Retinal pigment epithelial cell (primary cell): Measurements from ENCODE around the gene PAX8.

ENCODE experiments used
- DNase-seq: peaks from one replicate; pipeline ENCODE4 v3.0.0-alpha.2; 2010; ENCODE audit warnings: low read depth
- H3K4me3 ChIP-seq: 2 replicates; pipeline ENCODE4 v1.5.1; 2011; ENCODE audit warnings: mild to moderate bottlenecking, low read length, control low read depth, moderate library complexity
- TF ChIP-seq, protein P1 (sequence below): conservative IDR thresholded peaks from 2 replicates; pipeline ENCODE4 v1.5.1; 2011; ENCODE audit warnings: low read depth, low read length, control low read depth, inconsistent platforms

PAX8 gene

GRCh38 chr2:113275556-113276215 is 3.0 kb downstream of the PAX8 start:
- no peak overlapping the region for H3K4me3 ChIP-seq
- TF ChIP-seq, protein P1, sequence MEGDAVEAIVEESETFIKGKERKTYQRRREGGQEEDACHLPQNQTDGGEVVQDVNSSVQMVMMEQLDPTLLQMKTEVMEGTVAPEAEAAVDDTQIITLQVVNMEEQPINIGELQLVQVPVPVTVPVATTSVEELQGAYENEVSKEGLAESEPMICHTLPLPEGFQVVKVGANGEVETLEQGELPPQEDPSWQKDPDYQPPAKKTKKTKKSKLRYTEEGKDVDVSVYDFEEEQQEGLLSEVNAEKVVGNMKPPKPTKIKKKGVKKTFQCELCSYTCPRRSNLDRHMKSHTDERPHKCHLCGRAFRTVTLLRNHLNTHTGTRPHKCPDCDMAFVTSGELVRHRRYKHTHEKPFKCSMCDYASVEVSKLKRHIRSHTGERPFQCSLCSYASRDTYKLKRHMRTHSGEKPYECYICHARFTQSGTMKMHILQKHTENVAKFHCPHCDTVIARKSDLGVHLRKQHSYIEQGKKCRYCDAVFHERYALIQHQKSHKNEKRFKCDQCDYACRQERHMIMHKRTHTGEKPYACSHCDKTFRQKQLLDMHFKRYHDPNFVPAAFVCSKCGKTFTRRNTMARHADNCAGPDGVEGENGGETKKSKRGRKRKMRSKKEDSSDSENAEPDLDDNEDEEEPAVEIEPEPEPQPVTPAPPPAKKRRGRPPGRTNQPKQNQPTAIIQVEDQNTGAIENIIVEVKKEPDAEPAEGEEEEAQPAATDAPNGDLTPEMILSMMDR, result no peak
- no peak for DNase-seq

DNA sequence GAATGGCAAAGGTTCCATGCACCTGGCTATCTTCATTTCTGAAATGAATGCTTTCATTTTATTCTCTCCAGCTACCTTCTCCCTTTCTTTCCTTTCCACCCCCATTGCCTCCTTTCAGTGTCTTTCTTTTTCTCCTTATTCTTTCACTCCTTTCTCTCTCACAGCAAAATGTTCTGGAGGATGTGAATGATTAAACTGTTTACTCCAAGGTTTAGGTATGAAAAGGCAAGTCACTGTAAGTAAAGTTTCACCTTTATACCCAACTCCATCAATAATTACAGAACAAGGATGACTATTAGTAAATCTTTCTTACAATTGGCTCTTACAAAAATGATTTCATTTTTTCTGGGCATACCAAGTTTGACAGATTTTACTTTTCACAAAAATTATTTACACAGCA is 4.3 kb downstream of the PAX8 start:
- TF ChIP-seq, protein P1, result no peak
- no peak for DNase-seq
- H3K4me3 ChIP-seq, result no peak overlapping the region

DNA sequence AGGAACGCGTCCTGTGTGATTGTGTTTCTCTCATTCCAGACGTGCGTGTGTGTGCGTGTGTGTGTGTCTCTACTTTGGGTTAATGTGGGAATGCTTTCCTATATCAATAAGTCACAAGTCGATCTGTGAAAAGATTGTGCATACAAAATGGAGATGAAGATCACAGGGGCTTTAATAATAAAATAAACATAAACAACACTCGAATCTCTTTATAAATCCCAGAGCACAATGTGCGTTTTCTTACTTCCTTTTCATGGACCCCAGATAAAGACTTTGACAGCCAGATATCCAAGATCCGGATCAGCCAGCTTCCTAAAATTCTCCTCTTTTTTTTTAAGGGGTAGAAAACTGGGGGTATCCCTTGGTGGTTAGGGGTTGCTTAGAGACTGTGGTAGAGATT is 4.7 kb downstream of the PAX8 start:
- TF ChIP-seq, protein P1, result no peak

DNA sequence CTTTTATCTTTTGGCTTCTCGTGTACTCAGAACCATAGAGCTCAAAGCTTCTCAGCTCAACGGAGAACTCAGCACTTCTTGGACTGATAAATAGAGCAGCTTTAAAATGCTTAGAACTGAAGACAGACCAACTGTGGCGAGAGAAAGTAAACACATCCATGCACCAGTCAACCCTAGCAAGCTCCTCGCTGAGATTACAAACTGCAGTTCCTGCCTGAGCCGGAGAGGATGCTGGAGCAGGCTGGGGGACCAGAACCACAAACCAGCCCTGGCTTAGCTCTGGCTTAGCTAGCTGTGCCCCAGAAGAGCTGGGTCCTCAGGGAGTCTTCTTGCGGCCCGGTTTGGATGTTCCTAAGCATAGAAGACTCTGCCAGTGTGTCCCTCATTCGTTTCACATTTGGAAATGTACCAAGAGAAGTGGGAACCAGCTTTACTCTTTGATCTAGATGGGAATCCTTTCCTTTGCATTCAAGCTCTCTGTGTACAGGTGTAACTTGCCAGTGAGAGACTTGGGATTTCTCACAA is 5.6 kb downstream of the PAX8 start:
- TF ChIP-seq, protein P1, result peak; percentile 17
- H3K4me3 ChIP-seq, result no peak overlapping the region
- no peak for DNase-seq

More for the DNA sequence above, 4.7 kb downstream of the PAX8 start:
- DNase-seq, result no peak
- no peak overlapping the region for H3K4me3 ChIP-seq

- DNase-seq, result no peak
- H3K4me3 ChIP-seq, result no peak overlapping the region
- TF ChIP-seq, protein P1, result no peak
Observed at GRCh38 chr2:113272477-113272876, 6.2 kb downstream of the PAX8 start.

DNA sequence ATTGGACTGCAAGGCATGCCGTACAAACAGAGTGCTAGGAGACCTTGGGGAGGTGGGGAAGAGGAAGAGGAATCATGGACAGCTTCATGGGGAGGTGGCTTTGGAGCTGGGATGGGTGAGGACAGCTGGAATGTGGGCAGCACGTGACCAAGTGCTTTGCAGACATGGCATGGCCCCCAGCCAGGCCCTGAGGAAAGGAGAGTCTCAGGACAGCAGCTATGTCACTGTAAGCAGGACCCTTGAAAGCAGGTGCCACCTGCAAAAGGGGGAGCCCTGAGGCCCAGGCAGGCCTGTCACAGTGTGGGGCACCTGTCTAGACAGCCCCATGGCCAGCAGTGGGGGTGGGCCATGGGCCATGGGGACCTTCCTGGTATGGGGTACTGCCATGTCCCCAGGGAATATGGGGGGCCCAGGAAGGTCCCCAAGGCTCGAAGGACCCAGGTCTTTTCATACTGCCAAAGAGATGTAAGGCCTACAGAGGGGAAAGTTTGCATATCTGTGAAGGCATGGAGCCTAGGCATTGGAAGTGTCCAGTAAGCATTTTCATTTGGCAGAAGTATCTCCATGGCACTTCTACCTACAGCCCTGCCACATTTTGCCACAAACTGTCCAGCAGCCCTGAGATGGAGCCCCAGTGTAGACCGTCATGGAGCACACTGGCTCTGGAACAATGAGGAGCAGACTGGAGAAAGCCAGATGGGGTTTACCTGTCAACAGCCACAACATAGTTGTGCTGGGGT is 9.9 kb downstream of the PAX8 start:
- no peak for DNase-seq
- TF ChIP-seq, protein P1, result no peak
- H3K4me3 ChIP-seq, result no peak overlapping the region
